ENCODE data around the gene ARHGAP19. TPM values are rescaled to one million over a fixed set of nuclear protein-coding genes. Genes with fewer than 3 reads are reported as not detected.

ARHGAP19 gene
- total RNA-seq, 5 donors from 2014 or later (not counting 1 experiment from before 2014, with no cell fraction given) = 11.0 to 18.9 (median 15.0) TPM

DNA sequence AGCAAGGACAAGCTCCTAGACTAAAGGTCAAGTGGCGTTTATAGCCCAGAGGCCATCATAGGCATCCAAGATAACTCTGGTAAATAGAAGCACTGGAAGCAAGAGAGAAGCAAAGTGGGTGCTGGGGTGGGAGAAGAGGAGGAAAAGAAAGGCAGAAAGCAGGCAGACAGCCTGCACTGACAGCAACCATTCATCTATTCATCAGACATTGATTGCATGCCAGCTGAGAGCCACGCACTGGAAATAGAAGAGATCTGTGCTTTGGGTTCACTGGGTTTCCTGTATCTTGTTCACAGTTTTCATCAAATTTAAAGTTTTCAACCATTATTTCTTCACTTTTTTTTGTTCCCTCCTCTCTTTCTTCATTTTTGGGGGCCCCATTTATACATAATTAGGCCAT is 102.0 kb downstream of the ARHGAP19 start:
- Mint-ChIP-seq H3K36me3 (no peaks in the 10 kb centered on the region), H3K4me3 (no peak overlapping the region), H3K9me3 (no peaks in the 10 kb centered on the region), H3K27ac (no peak overlapping the region), H3K4me1 (peaks cover 0 to 3% (median 2%) of the 10 kb centered on the region in 3 donors), H3K27me3 (peaks cover 38 to 72% of the 10 kb centered on the region in 2 donors)
- ChIA-PET CTCF (no interaction called here), POLR2A (no interaction called here)
- Histone ChIP-seq H3K4me3 (ENCODE audit: control insufficient read depth in 1 of 2, extremely low read depth in 1 of 2, low read length in 1 of 2) (no peak overlapping the region), H3K36me3 (ENCODE audit: control insufficient read depth in 2 of 2, extremely low read depth in 1 of 2, insufficient read depth in 1 of 2, low read length in 1 of 2) (no peaks in the 10 kb centered on the region), H3K9me3 (no peaks in the 10 kb centered on the region), H3K27me3 (replicated peaks in 1 of 2; ENCODE audit: control insufficient read depth in 2 of 2, extremely low read depth in 1 of 2, insufficient read depth in 2 of 2, low read length in 1 of 2) (peaks cover 9 to 53% of the 10 kb centered on the region in 2 experiments), H3K27ac (ENCODE audit: low read length) (no peak overlapping the region), H3K4me1 (ENCODE audit: control insufficient read depth in 1 of 2, extremely low read depth in 1 of 2, insufficient read depth in 2 of 2, low read length in 2 of 2) (peaks cover 0 to 3% of the 10 kb centered on the region in 2 experiments)
- ATAC-seq (replicated peaks in 1 of 4) (no peak), DNase-seq (no peak)
- WGBS (ENCODE audit: insufficient coverage) = 71% methylated on average over 1 of the region's 2 CpGs

DNA sequence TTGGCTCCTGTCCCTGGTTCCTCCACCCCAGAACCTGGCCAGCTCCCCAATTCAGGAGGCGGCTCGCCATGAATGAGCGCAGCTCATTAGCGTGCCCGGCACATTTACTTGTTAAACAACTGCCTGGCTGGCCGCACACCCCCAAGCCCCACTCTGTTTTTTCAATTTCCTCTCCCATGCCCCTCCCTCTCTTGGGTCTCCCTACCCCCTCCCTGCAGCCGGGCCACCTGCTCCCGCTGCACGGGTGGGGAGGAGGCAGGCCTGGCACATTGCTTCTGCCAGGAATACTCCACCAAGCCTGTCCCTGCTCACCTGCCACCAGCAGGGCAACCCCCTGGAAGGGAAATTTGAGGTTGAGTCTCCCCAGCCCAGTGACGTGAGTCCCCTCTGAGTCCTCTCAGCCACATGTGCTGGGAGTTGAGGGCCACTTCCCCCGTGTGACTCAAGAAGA is 104.2 kb downstream of the ARHGAP19 start:
- no peaks in the 10 kb centered on the region for H3K36me3 ChIP-seq (ENCODE audit: control insufficient read depth in 2 of 2, extremely low read depth in 1 of 2, insufficient read depth in 1 of 2, low read length in 1 of 2)
- WGBS (ENCODE audit: insufficient coverage) = 67% methylated on average over 8 of the region's 11 CpGs
- H3K27ac ChIP-seq (ENCODE audit: low read length) = no peak overlapping the region
- H3K4me1 ChIP-seq (ENCODE audit: control insufficient read depth in 1 of 2, extremely low read depth in 1 of 2, insufficient read depth in 2 of 2, low read length in 2 of 2) = peaks cover 0 to 6% of the 10 kb centered on the region in 2 experiments
- no peak overlapping the region for H3K4me3 ChIP-seq (ENCODE audit: control insufficient read depth in 1 of 2, extremely low read depth in 1 of 2, low read length in 1 of 2)
- Mint-ChIP-seq H3K27me3 (peaks cover 54 to 81% of the 10 kb centered on the region in 2 donors), H3K4me3 (no peak overlapping the region), H3K27ac (no peak overlapping the region), H3K36me3 (no peaks in the 10 kb centered on the region), H3K9me3 (no peaks in the 10 kb centered on the region), H3K4me1 (peaks cover 6 to 11% (median 7%) of the 10 kb centered on the region in 3 donors)
- ATAC-seq (replicated peaks in 1 of 4) (no peak), DNase-seq (no peak)
- POLR2A ChIA-PET = no interaction called here
- CTCF ChIA-PET = no interaction called here
- no peaks in the 10 kb centered on the region for H3K9me3 ChIP-seq
- H3K27me3 ChIP-seq (replicated peaks in 1 of 2; ENCODE audit: control insufficient read depth in 2 of 2, extremely low read depth in 1 of 2, insufficient read depth in 2 of 2, low read length in 1 of 2) = peaks cover 15 to 70% of the 10 kb centered on the region in 2 experiments

DNA sequence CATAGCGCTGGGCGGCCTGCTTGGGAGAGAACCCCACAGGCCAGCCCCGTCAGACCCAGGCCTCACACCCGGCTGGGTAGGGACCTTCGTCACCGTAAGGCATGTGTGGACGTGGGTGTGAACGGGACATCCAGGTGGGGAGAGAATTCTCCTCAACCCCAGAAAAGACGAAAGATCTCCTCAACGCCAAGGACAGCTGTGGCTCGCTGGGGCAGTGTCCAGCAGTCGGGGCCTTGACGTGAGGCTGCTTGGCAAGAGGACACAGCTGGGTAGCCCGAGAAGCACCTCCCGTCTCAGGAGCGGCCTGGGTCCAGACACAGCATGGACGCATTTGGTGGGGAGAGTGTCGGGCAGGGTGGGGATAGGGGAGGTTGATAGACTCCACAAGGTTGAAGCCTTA is 105.5 kb downstream of the ARHGAP19 start:
- Mint-ChIP-seq H3K4me3 (peak overlapping the region in 1 of 3 donors; percentile 58), H3K27ac (no peak overlapping the region), H3K36me3 (no peaks in the 10 kb centered on the region), H3K4me1 (peaks cover 6 to 11% (median 7%) of the 10 kb centered on the region in 3 donors), H3K9me3 (no peaks in the 10 kb centered on the region), H3K27me3 (peaks cover 53 to 81% of the 10 kb centered on the region in 2 donors)
- no peak overlapping the region for H3K27ac ChIP-seq (ENCODE audit: low read length)
- WGBS (ENCODE audit: insufficient coverage) = 90% methylated on average over 10 of the region's 18 CpGs
- H3K4me3 ChIP-seq (ENCODE audit: control insufficient read depth in 1 of 2, extremely low read depth in 1 of 2, low read length in 1 of 2) = no peak overlapping the region
- no peak for ATAC-seq (replicated peaks in 1 of 4)
- no peaks in the 10 kb centered on the region for H3K9me3 ChIP-seq
- no peaks in the 10 kb centered on the region for H3K36me3 ChIP-seq (ENCODE audit: control insufficient read depth in 2 of 2, extremely low read depth in 1 of 2, insufficient read depth in 1 of 2, low read length in 1 of 2)
- H3K4me1 ChIP-seq (ENCODE audit: control insufficient read depth in 1 of 2, extremely low read depth in 1 of 2, insufficient read depth in 2 of 2, low read length in 2 of 2) = peaks cover 0 to 6% of the 10 kb centered on the region in 2 experiments
- POLR2A ChIA-PET = no interaction called here
- CTCF ChIA-PET = interaction anchor here in 1 of 2 donors (1.3 kb wide), 1 partner anchor 23 kb away, joined by 7 read pairs; no protein-coding TSS in a partner anchor
- no peak for DNase-seq
- peaks cover 12 to 73% of the 10 kb centered on the region in 2 experiments for H3K27me3 ChIP-seq (replicated peaks in 1 of 2; ENCODE audit: control insufficient read depth in 2 of 2, extremely low read depth in 1 of 2, insufficient read depth in 2 of 2, low read length in 1 of 2)

DNA sequence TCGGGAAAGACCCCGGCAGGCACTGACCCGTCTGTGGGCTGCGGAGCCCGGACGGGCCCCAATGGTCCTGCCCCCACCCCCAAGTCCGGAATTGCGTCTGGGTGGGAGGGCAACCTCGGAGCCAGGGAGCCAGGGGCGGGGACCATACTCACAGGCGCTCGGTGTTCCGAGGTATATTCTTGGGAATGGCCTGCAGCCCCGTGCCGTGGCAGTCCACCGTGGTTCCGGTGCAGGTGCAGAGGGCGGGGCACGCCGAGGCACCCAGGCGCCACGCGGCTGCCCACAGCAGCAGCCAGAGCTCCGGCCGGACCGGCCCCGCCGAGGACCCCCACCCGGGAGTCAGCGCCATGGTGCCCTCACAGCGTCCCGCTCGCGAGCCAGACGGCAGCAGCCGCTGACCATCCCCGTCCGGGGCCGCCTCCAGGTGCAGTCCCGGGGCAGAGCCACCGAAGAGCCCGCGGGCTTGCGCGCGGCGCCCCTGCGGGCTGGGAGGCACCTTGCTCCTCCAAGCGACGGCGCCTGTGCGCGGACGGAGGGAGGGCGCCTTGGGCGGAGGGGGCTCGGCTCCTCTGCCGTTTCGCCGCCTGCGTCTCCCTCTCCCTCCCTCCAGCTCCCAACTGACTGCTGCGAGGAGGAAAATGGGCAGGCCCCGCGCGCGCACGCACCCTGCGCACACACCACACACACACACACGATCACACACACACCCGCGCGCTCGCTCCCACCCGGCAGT is 106.9 kb downstream of the ARHGAP19 start, which contains the start of gene SLIT1:
SLIT1 (minus strand) TSS at position 634 of the 733 bp plus-strand sequence; CDS start at position 349, 285 bp downstream.
- Mint-ChIP-seq H3K36me3 (no peaks in the 10 kb centered on the region), H3K27me3 (peaks cover 57 to 82% of the 10 kb centered on the region in 2 donors), H3K4me1 (peaks cover 6 to 11% (median 7%) of the 10 kb centered on the region in 3 donors), H3K27ac (no peak within 1 kb of the TSS), H3K9me3 (no peaks in the 10 kb centered on the region), H3K4me3 (peak within 1 kb of the TSS; percentile 39 to 64 (median 46))
- ChIA-PET CTCF (no interaction called here), POLR2A (no interaction called here)
- Histone ChIP-seq H3K4me1 (ENCODE audit: control insufficient read depth in 1 of 2, extremely low read depth in 1 of 2, insufficient read depth in 2 of 2, low read length in 2 of 2) (peaks cover 0 to 6% of the 10 kb centered on the region in 2 experiments), H3K27ac (ENCODE audit: low read length) (no peak within 1 kb of the TSS), H3K27me3 (replicated peaks in 1 of 2; ENCODE audit: control insufficient read depth in 2 of 2, extremely low read depth in 1 of 2, insufficient read depth in 2 of 2, low read length in 1 of 2) (peaks cover 12 to 75% of the 10 kb centered on the region in 2 experiments), H3K4me3 (ENCODE audit: control insufficient read depth in 1 of 2, extremely low read depth in 1 of 2, low read length in 1 of 2) (peak within 1 kb of the TSS in 1 of 2 donors; percentile 46), H3K36me3 (ENCODE audit: control insufficient read depth in 2 of 2, extremely low read depth in 1 of 2, insufficient read depth in 1 of 2, low read length in 1 of 2) (no peaks in the 10 kb centered on the region), H3K9me3 (no peaks in the 10 kb centered on the region)
- ATAC-seq (replicated peaks in 1 of 4) (no peak), DNase-seq (no peak)
- WGBS (ENCODE audit: insufficient coverage) = 3% methylated on average over 61 of the region's 74 CpGs

DNA sequence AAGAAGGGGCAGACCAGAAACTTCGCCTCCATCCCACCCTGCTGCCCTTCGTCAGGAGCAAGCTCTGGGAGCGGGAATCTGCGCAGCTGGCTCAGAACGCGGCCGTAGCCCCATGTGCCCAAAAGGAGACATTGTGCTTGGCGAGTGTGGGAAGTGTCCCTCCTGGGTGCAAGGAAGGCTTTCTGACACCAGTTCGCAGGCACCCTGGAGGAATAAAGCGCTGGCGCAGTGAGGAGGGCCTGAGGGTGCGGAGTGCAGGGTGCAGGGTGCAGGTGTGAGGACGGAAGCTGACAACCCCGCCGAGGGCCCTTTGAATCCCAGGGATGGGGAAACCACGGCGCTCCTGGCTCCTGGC is 107.5 kb downstream of the ARHGAP19 start:
- H3K4me1 Mint-ChIP-seq = peaks cover 6 to 11% (median 7%) of the 10 kb centered on the region in 3 donors
- CTCF ChIA-PET = no interaction called here
- no peak for ATAC-seq (replicated peaks in 1 of 4)
- no peak overlapping the region for H3K27ac Mint-ChIP-seq
- DNase-seq = no peak
- Histone ChIP-seq H3K27ac (ENCODE audit: low read length) (no peak overlapping the region), H3K36me3 (ENCODE audit: control insufficient read depth in 2 of 2, extremely low read depth in 1 of 2, insufficient read depth in 1 of 2, low read length in 1 of 2) (no peaks in the 10 kb centered on the region), H3K4me1 (ENCODE audit: control insufficient read depth in 1 of 2, extremely low read depth in 1 of 2, insufficient read depth in 2 of 2, low read length in 2 of 2) (peaks cover 0 to 6% of the 10 kb centered on the region in 2 experiments), H3K9me3 (no peaks in the 10 kb centered on the region), H3K4me3 (ENCODE audit: control insufficient read depth in 1 of 2, extremely low read depth in 1 of 2, low read length in 1 of 2) (peak overlapping the region in 1 of 2 donors; percentile 46), H3K27me3 (replicated peaks in 1 of 2; ENCODE audit: control insufficient read depth in 2 of 2, extremely low read depth in 1 of 2, insufficient read depth in 2 of 2, low read length in 1 of 2) (peaks cover 12 to 81% of the 10 kb centered on the region in 2 experiments)
- H3K36me3 Mint-ChIP-seq = no peaks in the 10 kb centered on the region
- H3K27me3 Mint-ChIP-seq = peaks cover 62 to 84% of the 10 kb centered on the region in 2 donors
- POLR2A ChIA-PET = no interaction called here
- H3K9me3 Mint-ChIP-seq = no peaks in the 10 kb centered on the region
- WGBS (ENCODE audit: insufficient coverage) = 25% methylated on average over 11 of the region's 17 CpGs
- H3K4me3 Mint-ChIP-seq = peak overlapping the region; percentile 39 to 64 (median 46)

DNA sequence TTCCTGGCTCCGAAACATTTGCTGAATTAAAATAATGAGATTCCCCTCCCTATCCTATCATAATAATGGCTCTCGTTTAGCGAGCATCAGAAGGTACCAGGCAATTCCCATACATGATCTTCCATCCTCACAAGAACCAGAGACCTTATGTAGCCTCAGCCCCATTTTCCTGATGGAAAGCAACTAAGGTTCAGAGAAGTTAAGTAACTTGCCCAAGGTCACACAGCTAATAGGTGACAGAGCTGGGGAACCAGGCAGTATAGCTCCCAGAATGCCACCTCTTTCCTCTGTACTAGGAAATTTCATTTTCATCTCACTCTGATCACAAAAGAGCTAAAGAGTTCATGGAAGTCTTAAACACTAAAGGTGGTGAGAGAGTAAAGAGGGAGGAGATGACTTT is 109.1 kb downstream of the ARHGAP19 start:
- H3K4me3 Mint-ChIP-seq = no peak overlapping the region
- no peak overlapping the region for H3K27ac Mint-ChIP-seq
- DNase-seq = no peak
- POLR2A ChIA-PET = no interaction called here
- Histone ChIP-seq H3K36me3 (ENCODE audit: control insufficient read depth in 2 of 2, extremely low read depth in 1 of 2, insufficient read depth in 1 of 2, low read length in 1 of 2) (no peaks in the 10 kb centered on the region), H3K27me3 (replicated peaks in 1 of 2; ENCODE audit: control insufficient read depth in 2 of 2, extremely low read depth in 1 of 2, insufficient read depth in 2 of 2, low read length in 1 of 2) (peaks cover 16 to 77% of the 10 kb centered on the region in 2 experiments), H3K27ac (ENCODE audit: low read length) (no peak overlapping the region), H3K4me3 (ENCODE audit: control insufficient read depth in 1 of 2, extremely low read depth in 1 of 2, low read length in 1 of 2) (no peak overlapping the region), H3K9me3 (no peaks in the 10 kb centered on the region), H3K4me1 (ENCODE audit: control insufficient read depth in 1 of 2, extremely low read depth in 1 of 2, insufficient read depth in 2 of 2, low read length in 2 of 2) (peaks cover 0 to 6% of the 10 kb centered on the region in 2 experiments)
- CTCF ChIA-PET = no interaction called here
- H3K9me3 Mint-ChIP-seq = no peaks in the 10 kb centered on the region
- WGBS (ENCODE audit: insufficient coverage) = 86% methylated on average over 2 of the region's 3 CpGs
- no peak for ATAC-seq (replicated peaks in 1 of 4)
- H3K36me3 Mint-ChIP-seq = no peaks in the 10 kb centered on the region
- H3K27me3 Mint-ChIP-seq = peaks cover 53 to 78% of the 10 kb centered on the region in 2 donors
- peaks cover 6 to 11% (median 7%) of the 10 kb centered on the region in 3 donors for H3K4me1 Mint-ChIP-seq
